Vagina (tissue), 2 donors: ENCODE data around the gene STOML1.

Experiments used
- CTCF ChIP-seq, 3 experiments: fragments of 450-650 bp in 2 of 3; fragments of 200-600 bp in 1 of 3; sonication (generic) in 1 of 3; IDR thresholded peaks; one replicate each; pipeline ENCODE4 v1.5.1; 2017 to 2019; ENCODE audit warnings: antibody characterized with exemption in 3 of 3, mild to moderate bottlenecking in 2 of 3, moderate library complexity in 2 of 3
- POLR2A ChIP-seq, 2 donors: fragments of 450-650 bp; IDR thresholded peaks; one replicate each; pipeline ENCODE4 v1.6.1; 2017; ENCODE audit warnings: antibody characterized with exemption in 2 of 2, mild to moderate bottlenecking in 2 of 2, moderate library complexity in 2 of 2
- POLR2AphosphoS5 ChIP-seq, 2 donors: sonication (generic); formaldehyde crosslinking; IDR thresholded peaks; one replicate each; pipeline ENCODE4 v1.9.0; 2017; ENCODE audit warnings: antibody characterized with exemption in 2 of 2, mild to moderate bottlenecking in 2 of 2, low read depth in 1 of 2; ENCODE audit not compliant: insufficient read depth in 1 of 2

GRCh38 chr15:74038707-74039655 is 46.9 kb upstream of the STOML1 start:
- TF ChIP-seq CTCF (IDR thresholded peaks at IDR 0.05), result no peak
- no peak for TF ChIP-seq POLR2A (IDR thresholded peaks at IDR 0.05)
- no peak for TF ChIP-seq POLR2AphosphoS5 (IDR thresholded peaks at IDR 0.05; ENCODE audit: insufficient read depth in 1 of 2, low read depth in 1 of 2)
